K562 (cell line): ENCODE measurements around the gene RASEF. TPM values are rescaled to one million over a fixed set of nuclear protein-coding genes. Genes with fewer than 3 reads are reported as not detected.

ENCODE experiments used
- ATAC-seq: fragments of 200-7000 bp; cut with Tn5 transposase; 3 replicates; pipeline ENCODE4 v1.9.1; 2020; ENCODE audit warnings: moderate library complexity
- BruUV-seq: library from RNA; stranded (reverse); fragments of 400-500 nt; replicated peaks from 2 replicates; lab custom pipeline; 2021; lab: Mats Ljungman, UMichigan
- CTCF ChIA-PET: fragments of 300-600 bp; formaldehyde crosslinking; extraction: SDS; loops from one replicate; lab custom pipeline; 2021; ENCODE audit warnings: low intra/inter-chr PET ratio; lab: Yijun Ruan, JAX
- POLR2A ChIA-PET: fragments of 300-600, 350-650 bp; sonication (Branson Sonifier 250); formaldehyde crosslinking; extraction: SDS; loops from one replicate; lab custom pipeline; 2021; ENCODE audit warnings: antibody characterized with exemption, inconsistent platforms; lab: Yijun Ruan, JAX
- DNase-seq, 4 experiments: peaks; one replicate each; pipeline versions ENCODE4 v3.0.0 to v3.0.0-alpha.2; 2011 to 2018; ENCODE audit warnings: low spot score in 3 of 4, mixed read lengths in 3 of 4; ENCODE audit errors: extremely low read depth in 1 of 4
- FAIRE-seq: peaks from 2 replicates; lab custom pipeline; 2011; peaks lifted over from hg19 to GRCh38; lab: Jason Lieb, UNC
- H2AFZ ChIP-seq: 2 replicates; pipeline ENCODE4 v1.6.0; 2011; ENCODE audit warnings: low read depth, low read length, control low read depth, inconsistent platforms
- H3K27ac ChIP-seq: fragments of 200-600 bp; 3 replicates; pipeline ENCODE4 v1.8.0; 2011; ENCODE audit warnings: low read depth, mild to moderate bottlenecking, control low read depth, inconsistent platforms, low read length, moderate library complexity, mixed read lengths; ENCODE audit errors: extremely low read depth
- H3K27me3 ChIP-seq, 2 experiments: fragments of 300-600 bp in 1 of 2; 2 replicates in 1 of 2; 3 replicates in 1 of 2; pipeline versions ENCODE4 v1.6.0 to v1.8.0; 2011; ENCODE audit warnings: inconsistent platforms in 2 of 2, low read length in 2 of 2, mild to moderate bottlenecking in 1 of 2, mixed read lengths in 1 of 2, moderate library complexity in 1 of 2; ENCODE audit not compliant: control insufficient read depth in 2 of 2, insufficient read depth in 2 of 2
- H3K36me3 ChIP-seq: fragments of 300-600 bp; 3 replicates; pipeline ENCODE4 v1.8.0; 2011; ENCODE audit warnings: mild to moderate bottlenecking, low read length, inconsistent platforms; ENCODE audit not compliant: control insufficient read depth, insufficient read depth
- H3K4me1 ChIP-seq, 2 experiments: fragments of 200-600 bp in 1 of 2; replicated peaks in 1 of 2; 2 replicates in 1 of 2; 3 replicates in 1 of 2; pipeline versions ENCODE4 v1.5.1 to v1.8.0; 2011; ENCODE audit warnings: inconsistent platforms in 2 of 2, low read length in 2 of 2, mild to moderate bottlenecking in 1 of 2, mixed read lengths in 1 of 2, moderate library complexity in 1 of 2; ENCODE audit not compliant: control insufficient read depth in 2 of 2, insufficient read depth in 2 of 2
- H3K4me2 ChIP-seq: 2 replicates; pipeline ENCODE4 v1.6.1; 2011; ENCODE audit warnings: low read length, control low read depth, inconsistent platforms, mixed read lengths; ENCODE audit not compliant: insufficient read depth
- H3K4me3 ChIP-seq: fragments of 200-600 bp; sonication (generic), shearing (Covaris generic); 2 replicates; pipeline ENCODE4 v1.5.1; 2016; ENCODE audit warnings: control low read depth, inconsistent platforms
- H3K79me2 ChIP-seq: fragments of 200-600 bp; 3 replicates; pipeline ENCODE4 v1.8.0; 2011; ENCODE audit warnings: low read length, inconsistent platforms; ENCODE audit not compliant: control insufficient read depth, insufficient read depth
- H3K9ac ChIP-seq, 2 experiments: 2 replicates each; pipeline versions ENCODE4 v1.6.0 to v1.6.1; 2011; ENCODE audit warnings: low read depth in 2 of 2, low read length in 2 of 2, control low read depth in 1 of 2, inconsistent platforms in 1 of 2, mild to moderate bottlenecking in 1 of 2, mixed read lengths in 1 of 2; ENCODE audit not compliant: insufficient read depth in 1 of 2
- H3K9me1 ChIP-seq: one replicate; pipeline ENCODE4 v1.6.0; 2011; ENCODE audit warnings: inconsistent platforms, mild to moderate bottlenecking, low read length, moderate library complexity; ENCODE audit not compliant: control insufficient read depth, insufficient read depth
- H3K9me3 ChIP-seq: replicated peaks from 2 replicates; pipeline ENCODE4 v1.5.1; 2011; ENCODE audit warnings: low read depth, low read length, inconsistent platforms; ENCODE audit not compliant: control insufficient read depth, insufficient read depth
- H4K20me1 ChIP-seq: replicated peaks from 2 replicates; pipeline ENCODE4 v1.6.1; 2011; ENCODE audit warnings: low read length, inconsistent platforms, mixed read lengths; ENCODE audit not compliant: control insufficient read depth, insufficient read depth
- ASH1L ChIP-seq: fragments of 450-650 bp; IDR thresholded peaks from 2 replicates; pipeline ENCODE4 v1.6.1; 2018; ENCODE audit warnings: borderline replicate concordance, mild to moderate bottlenecking, low read depth; ENCODE audit not compliant: partially characterized antibody
- CC2D1A ChIP-seq: fragments of 450-650 bp; IDR thresholded peaks from 2 replicates; pipeline ENCODE4 v1.6.1; 2017; ENCODE audit warnings: mild to moderate bottlenecking
- HNRNPL ChIP-seq: fragments of 200-400 bp; formaldehyde crosslinking; IDR thresholded peaks from 2 replicates; pipeline ENCODE4 v1.6.1; 2017; ENCODE audit warnings: low read depth, mild to moderate bottlenecking, low read length
- KDM2B ChIP-seq: fragments of 250-450 bp; sonication (Bioruptor Pico); IDR thresholded peaks from 2 replicates; pipeline ENCODE4 v1.8.0; 2021; ENCODE audit warnings: mild to moderate bottlenecking, moderate library complexity
- MCM5 ChIP-seq: fragments of 450-650 bp; IDR thresholded peaks from 2 replicates; pipeline ENCODE4 v1.6.1; 2016; ENCODE audit warnings: low read depth
- NFYB ChIP-seq: IDR thresholded peaks from 2 replicates; pipeline ENCODE4 v1.6.1; 2011; ENCODE audit warnings: mild to moderate bottlenecking, moderate library complexity; ENCODE audit not compliant: insufficient read length; ENCODE audit errors: extremely low read depth
- SMARCB1 ChIP-seq: IDR thresholded peaks from 2 replicates; pipeline ENCODE4 v1.6.1; 2011; ENCODE audit warnings: improper control_type of control experiment, low read depth; ENCODE audit not compliant: insufficient read length
- ZNF217 ChIP-seq: sonication (generic); formaldehyde crosslinking; IDR thresholded peaks from 2 replicates; pipeline ENCODE4 v1.8.0; 2022; ENCODE audit warnings: mild to moderate bottlenecking, missing genetic modification reagents
- WGBS: fragments of 100-300 bp; shearing (Covaris generic); methylation state at CpG from one replicate; pipeline ENCODE4 v1.1.6; 2016; ENCODE audit warnings: low coverage, mixed read lengths; ENCODE audit not compliant: insufficient coverage; ENCODE audit errors: missing lambda C conversion rate; 5-methylcytosine and 5-hydroxymethylcytosine counted together
- in situ Hi-C: fragments of 300-500 bp; cut with MboI; formaldehyde crosslinking; loops from 4 replicates; pipeline ENCODE4 v1.15.0; 2018; ENCODE audit warnings: inconsistent platforms, mixed read lengths
- intact Hi-C: fragments of 100-400 bp; cut with micrococcal nuclease; formaldehyde crosslinking; loops from 2 replicates; pipeline ENCODE4 v1.14.2; 2022
- polyA plus RNA-seq, 8 experiments: library from polyadenylated mRNA; depleted of rRNA in 4 of 8; stranded (reverse) in 5 of 8; unstranded in 3 of 8; fragments of >200 nt; fragmentation: Nextera tagmentation in 2 of 8; fragmentation: Illumina TruSeq in 1 of 8; extraction: Ambion mirVana in 2 of 8; extraction: Trizol in 1 of 8; gene quantifications; 2 replicates each; pipeline versions ENCODE4 v1.2.1 to v1.2.3, GENCODE V29; 2011 to 2014; ENCODE audit warnings: inconsistent platforms in 1 of 8, missing spikeins in 1 of 8
- total RNA-seq, 7 experiments: library from RNA; depleted of rRNA in 6 of 7; stranded (reverse); fragments of >200 nt in 6 of 7; fragmentation: Illumina TruSeq in 2 of 7; extraction: Trizol in 2 of 7; gene quantifications; 2 replicates each; pipeline versions ENCODE4 v1.2.1 to v1.2.3, GENCODE V29; 2011 to 2021; ENCODE audit warnings: low replicate concordance in 1 of 7
- TF ChIP-seq, protein P1 (sequence below): sonication (generic); formaldehyde crosslinking; IDR thresholded peaks from 2 replicates; pipeline ENCODE4 v1.8.0; 2022; ENCODE audit warnings: missing genetic modification reagents, mild to moderate bottlenecking, borderline replicate concordance

The RASEF gene
- total and polyA plus RNA-seq, 9 of the 15 experiments (the other 6 are each of a cell fraction or from before 2014, with no cell fraction given) = 0.01 to 0.18 (median 0.11) TPM; not detected in 4

DNA sequence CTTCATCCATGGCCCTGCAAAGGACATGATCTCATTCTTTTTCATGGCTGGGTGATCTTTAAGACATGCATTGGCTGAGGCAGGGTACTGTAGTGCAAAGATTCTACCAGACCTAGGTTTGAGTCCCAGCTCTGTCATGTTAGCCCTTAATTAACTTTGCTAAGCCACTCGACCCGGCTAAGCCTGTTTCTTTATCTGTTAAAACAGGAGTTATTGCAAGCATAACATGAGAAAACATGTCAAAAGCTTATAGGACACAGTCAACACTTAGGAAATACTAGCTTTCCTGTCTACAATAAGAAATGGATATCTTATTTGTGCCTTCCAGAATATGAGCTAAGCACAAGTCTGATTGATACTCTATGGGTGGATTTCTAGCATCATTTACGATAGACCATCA is 92.6 kb downstream of the RASEF start:
- Histone ChIP-seq H2AFZ (no peak overlapping the region), H4K20me1 (no peaks in the 10 kb centered on the region), H3K27ac (no peak overlapping the region)
- BruUV-seq = no TSS peak
- no peak for TF ChIP-seq ZNF217 (CRISPR knock-in tag)
- no peak for TF ChIP-seq NFYB
- TF ChIP-seq KDM2B (CRISPR knock-in tag) = no peak
- TF ChIP-seq SMARCB1 = no peak
- TF ChIP-seq MCM5 = no peak
- TF ChIP-seq CC2D1A = no peak
- TF ChIP-seq ASH1L = no peak
- TF ChIP-seq, protein P1, sequence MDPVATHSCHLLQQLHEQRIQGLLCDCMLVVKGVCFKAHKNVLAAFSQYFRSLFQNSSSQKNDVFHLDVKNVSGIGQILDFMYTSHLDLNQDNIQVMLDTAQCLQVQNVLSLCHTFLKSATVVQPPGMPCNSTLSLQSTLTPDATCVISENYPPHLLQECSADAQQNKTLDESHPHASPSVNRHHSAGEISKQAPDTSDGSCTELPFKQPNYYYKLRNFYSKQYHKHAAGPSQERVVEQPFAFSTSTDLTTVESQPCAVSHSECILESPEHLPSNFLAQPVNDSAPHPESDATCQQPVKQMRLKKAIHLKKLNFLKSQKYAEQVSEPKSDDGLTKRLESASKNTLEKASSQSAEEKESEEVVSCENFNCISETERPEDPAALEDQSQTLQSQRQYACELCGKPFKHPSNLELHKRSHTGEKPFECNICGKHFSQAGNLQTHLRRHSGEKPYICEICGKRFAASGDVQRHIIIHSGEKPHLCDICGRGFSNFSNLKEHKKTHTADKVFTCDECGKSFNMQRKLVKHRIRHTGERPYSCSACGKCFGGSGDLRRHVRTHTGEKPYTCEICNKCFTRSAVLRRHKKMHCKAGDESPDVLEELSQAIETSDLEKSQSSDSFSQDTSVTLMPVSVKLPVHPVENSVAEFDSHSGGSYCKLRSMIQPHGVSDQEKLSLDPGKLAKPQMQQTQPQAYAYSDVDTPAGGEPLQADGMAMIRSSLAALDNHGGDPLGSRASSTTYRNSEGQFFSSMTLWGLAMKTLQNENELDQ (CRISPR knock-in tag) = no peak
- TF ChIP-seq HNRNPL = no peak
- TF ChIP-seq, all 486 proteins: peak for 0
- POLR2A ChIA-PET = no interaction called here
- H3K4me1 ChIP-seq = no peaks in the 10 kb centered on the region
- ATAC-seq (no peak), FAIRE-seq (no peak), DNase-seq (no peak)
- no peak overlapping the region for H3K9ac ChIP-seq
- no peaks in the 10 kb centered on the region for H3K27me3 ChIP-seq
- H3K79me2 ChIP-seq = no peaks in the 10 kb centered on the region
- CTCF ChIA-PET = no interaction called here
- no peaks in the 10 kb centered on the region for H3K9me1 ChIP-seq
- no peak overlapping the region for H3K4me2 ChIP-seq
- H3K36me3 ChIP-seq = no peaks in the 10 kb centered on the region
- no peaks in the 10 kb centered on the region for H3K9me3 ChIP-seq
- no peak overlapping the region for H3K4me3 ChIP-seq
- intact Hi-C loops (no loop called here), in situ Hi-C loops (no loop called here)
- WGBS = 0% methylated on average over 3 of the region's 3 CpGs
